AG04450 (cell line): ENCODE data around the gene GULP1. TPM values are rescaled to one million over a fixed set of nuclear protein-coding genes. Genes with fewer than 3 reads are reported as not detected.
"Not testable (repeated sequence)": the region's sequence is repeated elsewhere in the genome, so short reads cannot be mapped to it uniquely, and the experiment has no call there.

ENCODE experiments used
- CTCF ChIA-PET: fragments of 300-600, 350-600 bp; formaldehyde crosslinking; extraction: SDS; loops from one replicate; lab custom pipeline; 2022; ENCODE audit warnings: antibody characterized with exemption, inconsistent platforms; lab: Charles Lee
- POLR2A ChIA-PET: fragments of 350-600 bp; formaldehyde crosslinking; extraction: SDS; loops from one replicate; lab custom pipeline; 2021; ENCODE audit warnings: antibody characterized with exemption, inconsistent platforms; lab: Yijun Ruan, JAX
- DNase-seq: peaks from one replicate; pipeline ENCODE4 v3.0.0-alpha.2; 2011; ENCODE audit warnings: low read depth, low spot score
- H3K27ac ChIP-seq: one replicate; pipeline ENCODE4 v1.5.1; 2012; ENCODE audit warnings: low read depth, low read length, control low read depth
- H3K27me3 ChIP-seq: one replicate; pipeline ENCODE4 v1.6.0; 2012; ENCODE audit warnings: low read length; ENCODE audit not compliant: control insufficient read depth, insufficient read depth
- H3K4me3 ChIP-seq: 2 replicates; pipeline ENCODE4 v1.5.1; 2011; ENCODE audit warnings: mild to moderate bottlenecking, low read depth, low read length, control low read depth
- H3K9me3 ChIP-seq: 2 replicates; pipeline ENCODE4 v1.5.1; 2012; ENCODE audit warnings: low read length; ENCODE audit not compliant: control insufficient read depth, insufficient read depth
- polyA plus RNA-seq: library from polyadenylated mRNA; depleted of rRNA; stranded (reverse); fragments of >200 nt; gene quantifications from 2 replicates; pipeline ENCODE4 v1.2.3, GENCODE V29; 2011
- TF ChIP-seq, protein P1 (sequence below): IDR thresholded peaks from 2 replicates; pipeline ENCODE4 v1.5.1; 2011; ENCODE audit warnings: low read depth, low read length, control low read depth, inconsistent platforms

GULP1 gene
- polyA plus RNA-seq, 1 experiment = 44.7 TPM

DNA sequence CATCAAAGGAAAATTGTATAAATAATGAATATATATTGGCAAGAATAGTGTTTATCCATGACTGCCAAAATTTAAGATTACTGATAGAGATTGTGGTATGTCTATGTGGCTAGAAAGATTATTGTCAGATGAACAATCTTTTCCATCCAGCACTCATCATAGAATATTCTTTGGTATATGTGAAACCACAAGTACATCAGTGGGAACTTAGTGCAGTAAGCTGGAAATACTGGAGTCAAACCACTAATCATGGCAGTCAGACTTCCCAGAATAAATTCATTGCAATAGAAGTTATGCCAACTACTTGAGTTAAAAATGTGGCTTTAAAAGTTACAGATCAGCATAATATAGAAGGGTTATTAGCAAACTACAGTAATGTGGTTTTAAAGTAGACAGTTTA lies 310.3 kb downstream of the GULP1 start:
- no peak overlapping the region for H3K4me3 ChIP-seq
- H3K27ac ChIP-seq = no peak overlapping the region
- ChIA-PET CTCF (interaction anchor here (0.6 kb wide), 1 partner anchor 374 kb away, joined by 3 read pairs; no protein-coding TSS in a partner anchor), POLR2A (no interaction called here)
- no peak for DNase-seq
- TF ChIP-seq, protein P1, sequence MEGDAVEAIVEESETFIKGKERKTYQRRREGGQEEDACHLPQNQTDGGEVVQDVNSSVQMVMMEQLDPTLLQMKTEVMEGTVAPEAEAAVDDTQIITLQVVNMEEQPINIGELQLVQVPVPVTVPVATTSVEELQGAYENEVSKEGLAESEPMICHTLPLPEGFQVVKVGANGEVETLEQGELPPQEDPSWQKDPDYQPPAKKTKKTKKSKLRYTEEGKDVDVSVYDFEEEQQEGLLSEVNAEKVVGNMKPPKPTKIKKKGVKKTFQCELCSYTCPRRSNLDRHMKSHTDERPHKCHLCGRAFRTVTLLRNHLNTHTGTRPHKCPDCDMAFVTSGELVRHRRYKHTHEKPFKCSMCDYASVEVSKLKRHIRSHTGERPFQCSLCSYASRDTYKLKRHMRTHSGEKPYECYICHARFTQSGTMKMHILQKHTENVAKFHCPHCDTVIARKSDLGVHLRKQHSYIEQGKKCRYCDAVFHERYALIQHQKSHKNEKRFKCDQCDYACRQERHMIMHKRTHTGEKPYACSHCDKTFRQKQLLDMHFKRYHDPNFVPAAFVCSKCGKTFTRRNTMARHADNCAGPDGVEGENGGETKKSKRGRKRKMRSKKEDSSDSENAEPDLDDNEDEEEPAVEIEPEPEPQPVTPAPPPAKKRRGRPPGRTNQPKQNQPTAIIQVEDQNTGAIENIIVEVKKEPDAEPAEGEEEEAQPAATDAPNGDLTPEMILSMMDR = no peak
- H3K9me3 ChIP-seq = peaks cover 12% of the 10 kb centered on the region
- no peaks in the 10 kb centered on the region for H3K27me3 ChIP-seq

DNA sequence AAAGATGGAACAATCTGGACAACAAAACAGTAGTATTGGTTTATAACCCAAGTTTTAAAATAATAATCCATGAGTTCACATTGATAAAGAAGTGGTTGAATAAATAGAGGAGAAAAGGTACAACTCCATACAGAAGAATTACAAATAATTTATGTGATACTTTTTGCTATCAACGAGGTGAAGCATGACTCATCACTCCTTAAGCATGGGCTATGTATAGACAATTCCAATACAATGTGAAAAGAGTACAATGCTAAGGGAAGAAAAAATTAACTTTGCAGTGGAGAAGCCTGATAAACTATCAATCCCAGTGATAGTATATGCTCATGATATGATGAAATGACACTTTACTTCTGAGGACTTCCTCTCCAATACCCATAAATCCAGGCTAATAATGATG lies 312.9 kb downstream of the GULP1 start:
- Histone ChIP-seq H3K9me3 (peaks cover 12% of the 10 kb centered on the region), H3K27ac (no peak overlapping the region), H3K4me3 (no peak overlapping the region), H3K27me3 (no peaks in the 10 kb centered on the region)
- CTCF ChIA-PET = no interaction called here
- no peak for DNase-seq
- POLR2A ChIA-PET = no interaction called here
- TF ChIP-seq, protein P1 = no peak

DNA sequence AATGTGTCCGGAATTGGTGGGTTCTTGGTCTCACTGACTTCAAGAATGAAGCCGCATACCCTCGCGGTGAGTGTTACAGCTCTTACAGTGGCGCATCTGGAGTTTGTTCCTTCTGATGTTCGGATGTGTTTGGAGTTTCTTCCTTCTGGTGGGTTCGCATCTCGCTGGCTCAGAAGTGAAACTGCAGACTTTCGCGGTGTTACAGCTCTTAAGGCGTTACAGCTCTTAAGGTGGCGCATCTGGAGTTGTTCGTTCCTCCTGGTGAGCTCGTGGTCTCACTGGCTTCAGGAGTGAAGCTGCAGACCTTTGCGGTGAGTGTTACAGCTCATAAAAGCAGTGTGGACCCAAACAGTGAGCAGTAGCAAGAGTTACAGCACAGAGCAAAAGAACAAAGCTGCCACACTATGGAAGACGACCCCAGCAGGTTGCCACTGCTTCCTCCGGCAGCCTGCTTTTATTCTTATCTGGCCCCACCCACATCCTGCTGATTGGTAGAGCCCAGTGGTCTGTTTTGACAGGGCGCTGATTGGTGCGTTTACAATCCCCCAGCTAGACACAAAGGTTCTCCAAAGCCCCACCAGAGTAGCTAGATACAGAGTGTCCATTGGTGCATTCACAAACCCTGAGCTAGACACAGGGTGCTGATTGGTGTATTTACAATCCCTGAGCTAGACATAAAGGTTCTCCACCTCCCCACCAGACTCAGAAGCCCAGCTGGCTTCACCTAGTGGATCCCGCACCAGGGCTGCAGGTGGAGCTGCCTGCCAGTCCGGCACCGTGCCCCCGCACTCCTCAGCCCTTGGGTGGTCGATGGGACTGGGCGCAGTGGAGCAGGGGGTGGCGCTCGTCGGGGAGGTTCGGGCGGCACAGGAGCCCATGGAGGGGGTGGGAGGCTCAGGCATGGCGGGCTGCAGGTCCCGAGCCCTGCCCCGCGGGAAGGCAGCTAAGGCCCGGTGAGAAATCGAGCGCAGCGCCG lies 314.2 kb downstream of the GULP1 start:
- H3K9me3 ChIP-seq = peaks cover 12% of the 10 kb centered on the region
- H3K27me3 ChIP-seq, H3K27ac ChIP-seq, CTCF ChIA-PET, DNase-seq, H3K4me3 ChIP-seq, POLR2A ChIA-PET: not testable (repeated sequence)

DNA sequence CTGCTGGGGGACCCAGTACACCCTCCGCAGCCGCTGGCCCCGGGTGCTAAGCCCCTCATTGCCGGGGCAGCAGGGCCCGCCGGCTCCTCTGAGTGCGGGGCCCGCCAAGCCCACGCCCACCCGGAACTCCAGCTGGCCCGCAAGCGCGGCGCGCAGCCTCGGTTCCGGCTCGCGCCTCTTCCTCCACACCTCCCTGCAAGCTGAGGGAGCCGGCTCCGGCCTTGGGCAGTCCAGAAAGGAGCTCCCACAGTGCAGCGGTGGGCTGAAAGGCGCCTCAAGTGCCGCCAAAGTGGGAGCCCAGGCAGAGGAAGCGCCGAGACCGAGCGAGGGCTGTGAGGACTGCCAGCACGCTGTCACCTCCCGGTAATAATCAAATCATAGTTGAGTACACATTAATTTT lies 314.9 kb downstream of the GULP1 start:
- H3K9me3 ChIP-seq = peaks cover 12% of the 10 kb centered on the region
- POLR2A ChIA-PET, H3K4me3 ChIP-seq, CTCF ChIA-PET, H3K27me3 ChIP-seq, H3K27ac ChIP-seq, DNase-seq: not testable (repeated sequence)

DNA sequence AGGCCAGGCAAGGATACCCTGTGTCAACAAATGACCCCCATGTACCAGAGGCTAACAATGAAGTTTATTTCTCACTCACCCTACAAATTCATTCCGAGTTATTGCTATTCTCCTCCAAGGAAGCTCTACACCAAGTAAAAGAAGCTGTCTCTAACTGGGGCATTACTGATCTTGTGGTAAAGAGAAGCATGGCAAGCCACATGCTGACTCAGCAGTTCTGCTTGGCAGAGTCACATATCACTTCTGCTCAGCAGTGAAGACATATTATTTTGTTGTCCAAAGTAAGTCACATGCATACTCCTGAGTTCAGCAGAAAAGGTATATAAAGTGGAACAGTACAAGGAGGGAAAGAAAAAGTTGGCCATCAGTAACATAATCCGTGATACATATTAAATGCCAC lies 315.8 kb downstream of the GULP1 start:
- no peak for DNase-seq
- POLR2A ChIA-PET = no interaction called here
- Histone ChIP-seq H3K9me3 (peaks cover 12% of the 10 kb centered on the region), H3K27me3 (no peaks in the 10 kb centered on the region), H3K4me3 (no peak overlapping the region), H3K27ac (no peak overlapping the region)
- TF ChIP-seq, protein P1 = no peak
- CTCF ChIA-PET = no interaction called here
